ENCODE results near the gene SIRT4. TPM values are rescaled to one million over a fixed set of nuclear protein-coding genes. Genes with fewer than 3 reads are reported as not detected.

Gene SIRT4
- 0.59 and 0.73 TPM in 2 replicates for total RNA-seq

GRCh38 chr12:120301962-120302815 is at the start of gene SIRT4:
Gene SIRT4, plus strand, starts transcription at chr12:120302321. Its CDS starts 1,241 bp downstream, at chr12:120303562.

GRCh38 chr12:120265473-120266179 is 36.5 kb upstream of the SIRT4 start, which contains the start of gene PXN:
Gene PXN, minus strand, starts transcription at chr12:120265730. Its CDS starts 101 bp downstream, at chr12:120265629.

GRCh38 chr12:120292661-120293531 is 9.2 kb upstream of the SIRT4 start, which contains the start of gene RNU4-1:
Gene RNU4-1, minus strand, starts transcription at chr12:120293237.

GRCh38 chr12:120327593-120327992 is 25.5 kb downstream of the SIRT4 start, which contains the start of gene PLA2G1B:
Gene PLA2G1B, minus strand, starts transcription at chr12:120327779. Its CDS starts 26 bp downstream, at chr12:120327753.

Small RNAs within 50 kb of the gene (small RNA-seq; reads per million reads assigned to genes)
- gene RNU4-1 (101 reads per million, percentile 98 among the genes with 10 or more reads in this experiment), gene RNU4-2 (255 reads per million, percentile 99 among the genes with 10 or more reads in this experiment), gene RNU6-1088P (not detected)

Other genes starting within 250 kb of the SIRT4 start
- 24.6 and 32.5 TPM in 2 replicates for gene RAB35, start 185.6 kb upstream of the SIRT4 start, total RNA-seq
- gene GCN1, start 107.6 kb upstream of the SIRT4 start, total RNA-seq = 153 and 177 TPM in 2 replicates
- 2,557 and 4,467 TPM in 2 replicates for gene RPLP0, start 101.2 kb upstream of the SIRT4 start, total RNA-seq
- 60.6 and 126 TPM in 2 replicates for gene PXN, start 36.6 kb upstream of the SIRT4 start, total RNA-seq
- under 0.01 TPM in 2 replicates for gene RNU4-2, start 10.4 kb upstream of the SIRT4 start, total RNA-seq
- under 0.01 TPM in 2 replicates for gene RNU4-1, start 9.1 kb upstream of the SIRT4 start, total RNA-seq
- not detected in 2 replicates for gene PLA2G1B, start 25.5 kb downstream of the SIRT4 start, total RNA-seq
- under 0.01 TPM in 1 of 2 replicates, not detected in the other for gene MSI1, start 66.8 kb downstream of the SIRT4 start, total RNA-seq
- 197 and 321 TPM in 2 replicates for gene COX6A1, start 135.8 kb downstream of the SIRT4 start, total RNA-seq
- gene TRIAP1, start 144.1 kb downstream of the SIRT4 start, total RNA-seq = 23.9 and 28.0 TPM in 2 replicates
- gene GATC, start 144.1 kb downstream of the SIRT4 start, total RNA-seq = 20.2 and 25.8 TPM in 2 replicates
- gene SRSF9, start 167.4 kb downstream of the SIRT4 start, total RNA-seq = 116 and 137 TPM in 2 replicates
- gene DYNLL1, start 193.8 kb downstream of the SIRT4 start, total RNA-seq = 208 and 216 TPM in 2 replicates
- 18.0 and 19.5 TPM in 2 replicates for gene COQ5, start 226.8 kb downstream of the SIRT4 start, total RNA-seq
- 103 and 107 TPM in 2 replicates for gene RNF10, start 232.0 kb downstream of the SIRT4 start, total RNA-seq